Kidney (tissue), 14 donors: ENCODE measurements around the gene FUT1. TPM values are rescaled to one million over a fixed set of nuclear protein-coding genes. Genes with fewer than 3 reads are reported as not detected.

ENCODE experiments used
- DNase-seq, 5 donors: peaks; one replicate each; pipeline ENCODE4 v3.0.0-alpha.2; 2013 to 2020
- FAIRE-seq: peaks from 2 replicates; lab custom pipeline; 2012; peaks lifted over from hg19 to GRCh38; lab: Jason Lieb, UNC
- H3K27ac ChIP-seq, 2 donors: one replicate each; pipeline ENCODE4 v1.7.0; 2013; ENCODE audit warnings: low read depth in 2 of 2, low read length in 2 of 2, inconsistent platforms in 1 of 2
- H3K27me3 ChIP-seq: one replicate; pipeline ENCODE4 v1.7.1; 2013; ENCODE audit warnings: low read length, inconsistent platforms; ENCODE audit not compliant: control insufficient read depth, insufficient read depth
- H3K36me3 ChIP-seq, 3 donors: one replicate each; pipeline versions ENCODE4 v1.7.0 to v1.7.1; 2013; ENCODE audit warnings: low read length in 3 of 3, control low read depth in 1 of 3, inconsistent platforms in 1 of 3; ENCODE audit not compliant: insufficient read depth in 3 of 3, control insufficient read depth in 2 of 3
- H3K4me1 ChIP-seq, 3 donors: one replicate each; pipeline versions ENCODE4 v1.7.0 to v1.7.1; 2013; ENCODE audit warnings: low read length in 3 of 3, inconsistent platforms in 1 of 3, low read depth in 1 of 3; ENCODE audit not compliant: control insufficient read depth in 2 of 3, insufficient read depth in 2 of 3
- H3K4me3 ChIP-seq, 3 donors: one replicate each; pipeline versions ENCODE4 v1.7.0 to v1.8.1; 2013; ENCODE audit warnings: low read length in 3 of 3, control low read depth in 1 of 3, inconsistent platforms in 1 of 3
- H3K9ac ChIP-seq, 3 donors: one replicate each; pipeline versions ENCODE4 v1.7.0 to v1.7.1; 2013; ENCODE audit warnings: low read length in 3 of 3, control low read depth in 1 of 3, inconsistent platforms in 1 of 3
- H3K9me3 ChIP-seq, 3 donors: one replicate each; pipeline versions ENCODE4 v1.7.0 to v1.7.1; 2013; ENCODE audit warnings: low read length in 3 of 3, control low read depth in 1 of 3, inconsistent platforms in 1 of 3; ENCODE audit not compliant: control insufficient read depth in 2 of 3, insufficient read depth in 1 of 3
- intact Hi-C: fragments of 100-400 bp; cut with DNase I; formaldehyde crosslinking; loops from one replicate; pipeline ENCODE4 v1.11.1; 2022
- polyA plus RNA-seq: library from polyadenylated mRNA; stranded (reverse); fragments of 350-450 nt; fragmentation: Illumina TruSeq; extraction: RNeasy Lipid Tissue Mini Kit (QIAGEN cat#74804); gene quantifications from one replicate; pipeline ENCODE4 v1.2.3, GENCODE V29; 2014; ENCODE audit warnings: low read depth, low replicate concordance; ENCODE audit not compliant: insufficient read depth
- total RNA-seq: library from RNA; stranded (reverse); fragmentation: NEBNext Ultra II Directional; extraction: Animal tissue kit (Norgen Biotek cat#: 25700); gene quantifications from one replicate; pipeline ENCODE4 v1.2.1, GENCODE V29; 2021
- TF ChIP-seq, protein P1 (sequence below): IDR thresholded peaks from 3 replicates; pipeline ENCODE4 v1.5.1; 2012; ENCODE audit warnings: mild to moderate bottlenecking, moderate library complexity, borderline replicate concordance; ENCODE audit not compliant: insufficient read depth; ENCODE audit errors: extremely low read depth
- donor health status: control.
- donor health status: control.
- donor health status: control.
- donor health status: control.
- donor health status: control.
- donor health status: DM: yes; HTN: yes; CAD: no.
- donor health status: Normal renal cell carcinoma (clear cell type).

The FUT1 gene
- total and polyA plus RNA-seq, 2 donors from 2014 or later: 2.3 to 4.3 TPM

DNA sequence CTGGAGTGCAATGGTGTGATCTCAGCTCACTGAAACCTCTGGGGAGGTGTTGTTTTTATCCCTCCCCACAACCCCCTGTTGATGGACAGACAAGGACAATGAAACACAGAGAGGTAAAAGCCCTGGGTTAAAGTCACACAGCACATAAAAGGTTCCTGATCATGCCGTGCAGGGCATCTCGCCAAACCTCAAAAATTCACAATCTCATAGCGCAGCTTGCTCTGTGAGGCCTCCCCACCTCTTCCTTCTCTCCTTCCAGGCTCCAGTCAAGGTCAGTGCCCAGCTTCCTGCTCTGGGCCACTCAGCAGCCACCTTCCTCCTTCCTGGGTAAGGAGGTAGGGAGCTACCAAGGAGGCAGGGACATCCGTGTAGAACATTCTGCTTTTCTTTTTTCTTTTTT is 54.4 kb downstream of the FUT1 start:
- Histone ChIP-seq H3K4me1 (peaks cover 0 to 2% (median 0%) of the 10 kb centered on the region in 3 donors), H3K4me3 (no peak overlapping the region), H3K27me3 (no peaks in the 10 kb centered on the region), H3K36me3 (peaks cover 2 to 4% (median 3%) of the 10 kb centered on the region in 3 donors), H3K9ac (no peak overlapping the region), H3K9me3 (no peaks in the 10 kb centered on the region), H3K27ac (no peak overlapping the region)
- no peak for FAIRE-seq
- DNase-seq: no peak
- TF ChIP-seq, protein P1, sequence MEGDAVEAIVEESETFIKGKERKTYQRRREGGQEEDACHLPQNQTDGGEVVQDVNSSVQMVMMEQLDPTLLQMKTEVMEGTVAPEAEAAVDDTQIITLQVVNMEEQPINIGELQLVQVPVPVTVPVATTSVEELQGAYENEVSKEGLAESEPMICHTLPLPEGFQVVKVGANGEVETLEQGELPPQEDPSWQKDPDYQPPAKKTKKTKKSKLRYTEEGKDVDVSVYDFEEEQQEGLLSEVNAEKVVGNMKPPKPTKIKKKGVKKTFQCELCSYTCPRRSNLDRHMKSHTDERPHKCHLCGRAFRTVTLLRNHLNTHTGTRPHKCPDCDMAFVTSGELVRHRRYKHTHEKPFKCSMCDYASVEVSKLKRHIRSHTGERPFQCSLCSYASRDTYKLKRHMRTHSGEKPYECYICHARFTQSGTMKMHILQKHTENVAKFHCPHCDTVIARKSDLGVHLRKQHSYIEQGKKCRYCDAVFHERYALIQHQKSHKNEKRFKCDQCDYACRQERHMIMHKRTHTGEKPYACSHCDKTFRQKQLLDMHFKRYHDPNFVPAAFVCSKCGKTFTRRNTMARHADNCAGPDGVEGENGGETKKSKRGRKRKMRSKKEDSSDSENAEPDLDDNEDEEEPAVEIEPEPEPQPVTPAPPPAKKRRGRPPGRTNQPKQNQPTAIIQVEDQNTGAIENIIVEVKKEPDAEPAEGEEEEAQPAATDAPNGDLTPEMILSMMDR: no peak
- intact Hi-C loops: no loop called here

Other genes with a start within 250 kb of the FUT1 start
- 8.4 TPM for gene LMTK3, start 240.8 kb downstream of the FUT1 start, total RNA-seq
- gene LMTK3, start 240.8 kb downstream of the FUT1 start, polyA plus RNA-seq: 4.2 TPM
- 2.3 TPM for gene SULT2B1, start 200.5 kb downstream of the FUT1 start, total RNA-seq
- gene SULT2B1, start 200.5 kb downstream of the FUT1 start, polyA plus RNA-seq: 2.3 TPM
- not detected for gene SPACA4, start 145.9 kb downstream of the FUT1 start, total RNA-seq
- gene SPACA4, start 145.9 kb downstream of the FUT1 start, polyA plus RNA-seq: not detected
- gene FAM83E, start 137.6 kb downstream of the FUT1 start, total RNA-seq: 15.9 TPM
- 0.41 TPM for gene FAM83E, start 137.6 kb downstream of the FUT1 start, polyA plus RNA-seq
- 986 TPM for gene RPL18, start 133.5 kb downstream of the FUT1 start, total RNA-seq
- 1,596 TPM for gene RPL18, start 133.5 kb downstream of the FUT1 start, polyA plus RNA-seq
- gene SPHK2, start 133.1 kb downstream of the FUT1 start, total RNA-seq: 23.3 TPM
- 37.2 TPM for gene SPHK2, start 133.1 kb downstream of the FUT1 start, polyA plus RNA-seq
- 14.5 TPM for gene DBP, start 115.3 kb downstream of the FUT1 start, total RNA-seq
- 20.4 TPM for gene DBP, start 115.3 kb downstream of the FUT1 start, polyA plus RNA-seq
- 11.6 TPM for gene CA11, start 106.5 kb downstream of the FUT1 start, total RNA-seq
- 42.3 TPM for gene CA11, start 106.5 kb downstream of the FUT1 start, polyA plus RNA-seq
- gene NTN5, start 79.6 kb downstream of the FUT1 start, total RNA-seq: 0.85 TPM
- gene NTN5, start 79.6 kb downstream of the FUT1 start, polyA plus RNA-seq: 0.52 TPM
- 5.8 TPM for gene FUT2, start 56.7 kb downstream of the FUT1 start, total RNA-seq
- gene FUT2, start 56.7 kb downstream of the FUT1 start, polyA plus RNA-seq: 0.28 TPM
- gene MAMSTR, start 32.9 kb downstream of the FUT1 start, total RNA-seq: 2.2 TPM
- gene MAMSTR, start 32.9 kb downstream of the FUT1 start, polyA plus RNA-seq: 3.6 TPM
- gene RASIP1, start 12.0 kb downstream of the FUT1 start, total RNA-seq: 23.3 TPM
- 13.6 TPM for gene RASIP1, start 12.0 kb downstream of the FUT1 start, polyA plus RNA-seq
- 0.79 TPM for gene IZUMO1, start 5.7 kb downstream of the FUT1 start, total RNA-seq
- not detected for gene IZUMO1, start 5.7 kb downstream of the FUT1 start, polyA plus RNA-seq
- not detected for gene FGF21, start 2.9 kb upstream of the FUT1 start, total RNA-seq
- gene FGF21, start 2.9 kb upstream of the FUT1 start, polyA plus RNA-seq: not detected
- 55.3 TPM for gene BCAT2, start 58.4 kb upstream of the FUT1 start, total RNA-seq
- 69.4 TPM for gene BCAT2, start 58.4 kb upstream of the FUT1 start, polyA plus RNA-seq
- gene HSD17B14, start 83.8 kb upstream of the FUT1 start, total RNA-seq: 5.2 TPM
- gene HSD17B14, start 83.8 kb upstream of the FUT1 start, polyA plus RNA-seq: 141 TPM
- 79.1 TPM for gene PLEKHA4, start 116.0 kb upstream of the FUT1 start, total RNA-seq
- gene PLEKHA4, start 116.0 kb upstream of the FUT1 start, polyA plus RNA-seq: 22.9 TPM
- 45.1 TPM for gene PPP1R15A, start 119.8 kb upstream of the FUT1 start, total RNA-seq
- 24.7 TPM for gene PPP1R15A, start 119.8 kb upstream of the FUT1 start, polyA plus RNA-seq
- gene TULP2, start 146.1 kb upstream of the FUT1 start, total RNA-seq: not detected
- gene TULP2, start 146.1 kb upstream of the FUT1 start, polyA plus RNA-seq: not detected
- 265 TPM for gene NUCB1, start 147.7 kb upstream of the FUT1 start, total RNA-seq
- gene NUCB1, start 147.7 kb upstream of the FUT1 start, polyA plus RNA-seq: 503 TPM
- gene DHDH, start 181.1 kb upstream of the FUT1 start, total RNA-seq: 0.60 TPM
- gene DHDH, start 181.1 kb upstream of the FUT1 start, polyA plus RNA-seq: 26.3 TPM
- 76.7 TPM for gene BAX, start 202.2 kb upstream of the FUT1 start, total RNA-seq
- 141 TPM for gene BAX, start 202.2 kb upstream of the FUT1 start, polyA plus RNA-seq
- 1,841 TPM for gene FTL, start 212.7 kb upstream of the FUT1 start, total RNA-seq
- gene FTL, start 212.7 kb upstream of the FUT1 start, polyA plus RNA-seq: 17,016 TPM
- 41.5 TPM for gene GYS1, start 240.7 kb upstream of the FUT1 start, total RNA-seq
- gene GYS1, start 240.7 kb upstream of the FUT1 start, polyA plus RNA-seq: 23.9 TPM
- gene RUVBL2, start 241.2 kb upstream of the FUT1 start, total RNA-seq: 57.0 TPM
- gene RUVBL2, start 241.2 kb upstream of the FUT1 start, polyA plus RNA-seq: 83.6 TPM